SIG-M5 (cell line): ENCODE data around the gene OCSTAMP.

Source experiments
- DNase-seq: peaks from one replicate; lab custom pipeline; 2025; lab: John Stamatoyannopoulos, UW

OCSTAMP gene

DNA sequence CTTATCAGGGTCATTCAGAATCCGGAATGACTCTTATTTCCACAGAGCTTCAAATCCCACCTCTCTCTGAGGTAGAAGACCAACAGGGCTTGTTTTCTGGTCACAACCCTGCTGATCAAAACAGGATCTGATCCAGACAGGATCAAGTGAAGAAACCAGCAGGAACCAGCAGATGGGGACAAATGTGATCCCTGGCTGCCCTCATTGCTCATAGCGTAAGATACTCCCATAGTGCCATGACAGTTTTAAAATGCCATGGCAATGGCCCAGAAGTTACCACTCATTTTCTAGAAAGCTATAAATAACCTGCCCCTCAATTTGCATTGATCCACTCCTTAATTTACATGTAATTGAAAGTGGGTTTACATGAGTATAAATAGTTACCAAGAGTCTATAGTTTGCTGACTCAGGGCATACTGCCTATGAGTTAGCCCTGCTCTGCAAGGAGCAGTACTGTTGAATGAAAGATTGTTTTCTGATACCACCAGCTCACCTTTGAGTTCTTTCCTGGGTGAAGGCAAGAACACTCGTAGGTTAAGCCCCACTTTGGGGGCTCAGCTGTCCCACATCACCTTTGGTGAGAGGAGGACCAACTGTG, 30.9 kb downstream of the OCSTAMP start:
- DNase-seq, result no peak

DNA sequence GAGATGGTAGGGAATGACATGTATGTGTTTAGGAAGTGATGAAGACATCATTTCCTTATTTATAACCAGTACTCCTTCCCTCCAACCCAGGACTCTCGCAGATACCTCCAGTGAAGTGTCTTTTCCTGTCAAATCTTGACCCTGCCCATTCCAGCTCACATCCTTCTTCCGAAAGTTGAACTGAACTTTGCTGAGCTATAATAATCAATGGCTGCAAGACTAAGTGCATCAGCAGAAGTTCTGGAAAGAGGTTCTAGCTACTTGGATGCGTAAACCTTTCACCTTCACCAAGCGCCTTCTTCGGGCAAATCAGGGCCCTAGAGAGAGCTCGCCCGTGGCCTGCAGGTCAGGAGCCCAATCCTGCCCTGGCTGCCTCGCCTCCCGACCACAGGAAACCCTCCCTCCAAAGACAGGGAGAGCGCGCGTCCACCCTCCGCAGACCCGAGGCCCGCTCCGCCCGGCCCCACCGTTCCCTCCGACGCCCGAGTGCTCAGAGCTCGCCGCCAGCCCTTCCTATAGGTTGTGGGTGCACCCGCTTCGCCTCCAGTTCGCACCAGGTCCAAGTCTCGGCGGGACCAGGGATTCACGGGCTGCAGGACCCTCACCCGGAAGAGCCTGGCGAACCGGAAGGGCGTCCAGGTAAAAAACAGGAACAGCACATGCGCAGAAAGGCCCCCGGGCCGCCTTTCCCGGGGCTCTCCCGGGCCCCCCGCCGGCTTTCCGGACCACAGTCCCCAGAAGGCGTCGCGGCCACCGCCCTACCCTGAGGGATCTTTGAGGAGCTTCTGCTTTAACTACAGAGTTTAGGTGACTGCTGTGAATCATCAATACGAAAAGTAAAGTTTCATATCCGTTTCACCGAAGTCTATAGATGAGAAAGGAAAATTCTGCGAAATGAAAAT, 37.3 kb downstream of the OCSTAMP start, which contains the start of gene ZNF334:
Gene ZNF334 (minus strand): TSS at position 617 of the 902 bp plus-strand sequence. CDS start 1,457 bp downstream, outside the sequence.
- DNase-seq, result no peak

DNA sequence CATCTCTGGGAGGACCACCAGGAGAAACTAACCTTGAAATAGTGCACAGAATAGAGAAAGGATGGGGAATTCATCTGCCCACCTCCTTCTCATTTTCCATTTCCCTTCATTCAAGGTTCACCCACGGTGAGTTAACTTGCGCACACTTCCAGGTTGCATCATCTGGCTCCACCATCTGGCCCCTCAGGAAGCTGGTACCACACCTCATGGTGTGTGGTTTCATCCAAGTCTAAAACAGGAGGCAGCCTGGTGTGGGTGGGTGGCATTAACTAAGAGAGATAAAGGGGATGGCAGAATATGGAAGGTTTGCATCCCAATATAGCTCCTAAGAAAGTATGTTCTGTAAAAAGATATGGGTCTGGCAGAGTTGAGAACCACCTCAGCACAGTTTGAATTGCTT, 40.9 kb downstream of the OCSTAMP start:
- no peak for DNase-seq

DNA sequence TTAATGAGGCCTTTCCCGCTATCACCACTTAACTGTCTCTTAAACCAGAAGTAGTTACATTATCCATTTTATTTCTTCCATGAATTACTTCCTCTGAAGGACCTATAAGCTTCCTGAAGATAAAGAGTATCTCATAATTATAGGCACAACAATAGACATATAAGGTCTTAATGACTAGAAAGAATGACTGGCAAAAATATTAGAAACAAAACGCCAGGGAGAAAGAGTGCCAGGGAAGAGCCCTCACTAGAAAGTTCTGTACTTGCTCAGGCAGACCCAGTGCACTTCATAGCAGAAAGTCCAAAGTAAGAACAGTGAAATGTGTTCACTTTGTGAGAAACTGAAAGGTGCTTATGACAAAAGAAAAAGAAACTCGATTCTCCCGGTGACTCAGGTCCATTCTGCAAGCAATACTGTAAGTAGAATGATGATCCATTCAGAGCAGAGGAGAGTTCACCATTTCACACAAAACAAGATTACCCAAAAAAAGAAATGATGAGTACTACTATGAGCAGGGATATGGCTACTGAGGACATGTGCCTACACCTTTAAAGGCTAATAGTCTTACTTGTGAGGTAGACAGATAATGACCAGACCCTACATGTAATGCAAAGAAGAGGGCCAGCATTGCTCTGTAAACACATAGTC, 42.6 kb downstream of the OCSTAMP start:
- no peak for DNase-seq

DNA sequence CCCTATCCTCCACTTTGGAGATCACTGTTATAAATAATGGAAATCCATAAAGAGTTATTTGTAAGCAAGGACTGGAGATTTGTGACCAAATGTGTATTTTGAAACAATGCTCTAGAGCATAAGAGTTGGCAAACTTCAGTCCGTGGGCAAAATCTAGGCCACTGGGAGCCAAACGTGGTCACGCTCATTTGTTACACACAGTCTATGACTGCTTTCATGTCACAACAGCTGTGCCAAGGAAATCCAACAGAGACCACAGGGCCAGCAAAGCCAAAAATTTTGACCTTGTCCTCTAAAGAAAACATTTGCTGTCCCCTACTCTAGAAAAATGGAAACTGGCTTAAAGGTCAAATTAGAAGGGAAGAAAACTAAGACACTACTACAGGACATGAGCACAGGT, 44.9 kb downstream of the OCSTAMP start:
- no peak for DNase-seq

DNA sequence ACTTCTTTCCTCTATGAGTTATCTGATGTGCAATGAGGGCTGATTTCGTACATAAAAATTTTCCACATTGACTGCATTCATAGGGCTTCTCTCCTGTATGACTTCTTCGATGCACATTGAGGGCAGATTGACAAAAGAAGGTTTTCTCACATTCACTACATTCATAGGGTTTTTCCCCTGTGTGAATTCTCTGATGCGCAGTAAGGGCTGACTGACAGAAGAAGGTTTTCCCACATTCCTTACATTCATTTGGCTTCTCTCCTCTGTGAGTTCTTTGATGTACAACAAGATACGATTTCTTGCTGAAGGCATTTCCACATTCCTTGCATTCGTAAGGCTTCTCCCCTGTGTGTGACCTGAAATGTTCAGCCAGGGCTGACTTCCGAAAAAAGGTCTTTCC, 48.5 kb downstream of the OCSTAMP start:
- no peak for DNase-seq

DNA sequence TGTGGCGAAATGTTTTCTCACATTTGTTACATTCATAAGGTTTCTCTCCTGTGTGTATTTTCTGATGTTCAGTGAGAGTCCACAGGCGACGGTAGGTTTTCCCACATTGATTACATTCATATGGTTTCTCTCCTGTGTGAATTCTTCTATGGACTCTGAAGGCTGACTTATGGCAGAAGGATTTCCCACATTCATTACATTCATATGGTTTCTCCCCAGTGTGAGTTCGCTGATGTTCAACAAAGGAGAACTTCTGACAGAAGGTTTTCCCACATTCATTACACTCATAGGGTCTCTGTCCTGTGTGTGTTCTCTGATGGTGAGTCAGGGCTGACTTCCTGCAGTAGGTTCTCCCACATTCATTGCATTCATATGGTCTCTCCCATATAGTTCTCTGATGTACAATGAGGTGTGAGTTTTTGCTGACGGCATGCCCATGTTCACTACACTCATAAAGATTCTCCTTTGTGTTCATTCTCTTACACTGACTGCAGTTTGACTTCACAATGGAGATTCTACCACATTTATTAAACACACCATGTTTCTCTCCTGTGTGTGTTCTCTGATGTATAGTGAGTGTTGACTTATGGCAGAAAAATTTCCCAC, 49.0 kb downstream of the OCSTAMP start:
- DNase-seq, result no peak

DNA sequence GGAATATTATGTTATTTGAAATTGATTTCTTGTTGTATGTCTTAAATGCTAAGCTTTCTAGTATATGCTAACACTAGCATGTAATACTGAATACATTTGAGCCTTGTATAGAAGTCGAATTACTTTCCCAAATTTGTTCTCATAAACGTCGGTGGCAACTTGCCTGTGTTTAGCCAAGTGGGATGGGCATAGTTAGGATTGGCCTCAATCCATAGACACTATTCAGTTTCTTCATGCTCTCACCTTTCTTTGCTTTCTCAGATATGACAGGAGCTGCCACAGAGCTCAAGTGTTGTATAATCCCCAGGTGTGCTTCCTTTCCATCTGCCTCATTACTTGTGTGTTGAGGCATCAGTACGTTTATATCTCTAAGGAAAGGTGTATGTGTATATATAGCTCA, 56.4 kb downstream of the OCSTAMP start:
- no peak for DNase-seq

DNA sequence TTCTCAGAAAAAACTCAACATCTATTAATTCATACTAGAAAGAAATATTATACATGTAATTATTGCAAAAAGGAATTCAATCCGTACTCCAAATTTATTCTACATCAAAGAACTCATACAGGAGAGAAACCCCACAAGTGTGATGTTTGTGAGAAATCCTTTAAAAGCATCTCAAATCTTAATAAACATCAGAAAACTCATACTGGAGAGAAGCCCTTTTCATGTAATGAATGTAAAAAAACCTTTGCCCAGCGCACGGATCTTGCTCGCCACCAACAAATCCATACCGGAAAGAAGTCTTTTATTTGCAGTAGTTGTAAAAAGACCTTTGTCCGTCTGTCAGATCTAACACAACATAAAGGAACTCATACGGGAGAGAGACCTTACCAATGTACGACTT, 59.1 kb downstream of the OCSTAMP start:
- DNase-seq, result no peak
